ENCODE data around the gene GPD1.
"Not testable (repeated sequence)": the region's sequence is repeated elsewhere in the genome, so short reads cannot be mapped to it uniquely, and the experiment has no call there.

The GPD1 gene

GRCh38 chr12:50147281-50147680 lies 43.5 kb downstream of the GPD1 start:
- TF ChIP-seq, protein P1, sequence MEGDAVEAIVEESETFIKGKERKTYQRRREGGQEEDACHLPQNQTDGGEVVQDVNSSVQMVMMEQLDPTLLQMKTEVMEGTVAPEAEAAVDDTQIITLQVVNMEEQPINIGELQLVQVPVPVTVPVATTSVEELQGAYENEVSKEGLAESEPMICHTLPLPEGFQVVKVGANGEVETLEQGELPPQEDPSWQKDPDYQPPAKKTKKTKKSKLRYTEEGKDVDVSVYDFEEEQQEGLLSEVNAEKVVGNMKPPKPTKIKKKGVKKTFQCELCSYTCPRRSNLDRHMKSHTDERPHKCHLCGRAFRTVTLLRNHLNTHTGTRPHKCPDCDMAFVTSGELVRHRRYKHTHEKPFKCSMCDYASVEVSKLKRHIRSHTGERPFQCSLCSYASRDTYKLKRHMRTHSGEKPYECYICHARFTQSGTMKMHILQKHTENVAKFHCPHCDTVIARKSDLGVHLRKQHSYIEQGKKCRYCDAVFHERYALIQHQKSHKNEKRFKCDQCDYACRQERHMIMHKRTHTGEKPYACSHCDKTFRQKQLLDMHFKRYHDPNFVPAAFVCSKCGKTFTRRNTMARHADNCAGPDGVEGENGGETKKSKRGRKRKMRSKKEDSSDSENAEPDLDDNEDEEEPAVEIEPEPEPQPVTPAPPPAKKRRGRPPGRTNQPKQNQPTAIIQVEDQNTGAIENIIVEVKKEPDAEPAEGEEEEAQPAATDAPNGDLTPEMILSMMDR (IDR thresholded peaks at IDR 0.05; ENCODE audit: borderline replicate concordance, control extremely low read depth, extremely low read depth, insufficient read depth, missing control alignments), result no peak
- DNase-seq (ENCODE audit: low spot score), result no peak
- in situ Hi-C loops (cut with MboI; ENCODE audit: low sequenced_read_pairs, unreplicated experiment), result no loop called here

- in situ Hi-C loops (cut with MboI; ENCODE audit: low sequenced_read_pairs, unreplicated experiment); DNase-seq (ENCODE audit: low spot score): not testable (repeated sequence)
Observed at GRCh38 chr12:50148011-50148410, 44.2 kb downstream of the GPD1 start.

DNA sequence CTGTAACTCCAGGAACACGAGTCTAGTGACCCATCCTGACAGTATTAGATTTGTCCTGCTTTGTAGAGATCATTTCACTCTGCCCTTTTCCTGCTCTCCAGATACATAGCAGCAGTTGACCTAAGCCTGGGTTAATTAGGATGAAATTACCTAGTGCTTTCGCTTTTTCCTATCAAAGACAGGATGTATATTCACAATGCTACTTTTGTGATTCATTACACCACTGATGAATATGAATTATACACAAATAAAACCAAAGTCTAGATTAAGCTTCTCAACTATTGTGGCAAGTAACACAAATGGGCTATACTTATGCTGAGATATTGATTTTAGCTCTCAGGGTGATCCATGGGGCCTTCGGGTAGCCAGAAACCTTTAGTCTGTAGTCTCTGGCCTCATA lies 45.5 kb downstream of the GPD1 start:
- in situ Hi-C loops (cut with MboI; ENCODE audit: low sequenced_read_pairs, unreplicated experiment), result no loop called here
- no peak for DNase-seq (ENCODE audit: low spot score)
- TF ChIP-seq, protein P1 (IDR thresholded peaks at IDR 0.05; ENCODE audit: borderline replicate concordance, control extremely low read depth, extremely low read depth, insufficient read depth, missing control alignments), result no peak

DNA sequence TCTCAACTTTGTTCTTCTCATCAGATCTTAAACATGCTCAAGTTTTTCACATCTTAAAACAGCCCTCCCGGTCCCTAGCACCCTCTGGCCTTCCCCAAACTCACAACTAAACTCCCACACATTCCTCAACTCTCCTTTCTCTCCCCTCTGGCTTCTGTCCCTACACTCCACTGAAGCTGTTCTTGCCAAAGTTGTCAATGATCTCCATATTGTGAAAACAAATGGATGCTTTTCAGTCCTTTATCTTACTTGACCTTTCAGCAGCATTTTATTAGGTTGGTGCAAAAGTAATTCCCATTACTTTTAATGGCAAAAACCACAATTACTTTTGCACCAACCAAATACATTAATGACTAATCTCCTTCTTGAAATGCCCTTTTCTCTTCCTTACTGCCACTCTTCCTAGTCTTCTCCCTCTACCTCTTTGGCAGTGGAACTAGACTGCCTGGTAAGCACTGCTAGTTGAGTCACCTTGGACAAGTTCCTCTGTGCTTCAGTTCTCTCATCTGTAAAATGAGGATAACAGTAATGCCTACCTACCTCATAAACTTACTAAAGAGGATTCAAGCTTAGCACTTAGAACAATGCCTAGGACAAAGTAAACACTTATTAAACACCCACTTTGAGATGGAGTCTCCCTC lies 47.4 kb downstream of the GPD1 start:
- in situ Hi-C loops (cut with MboI; ENCODE audit: low sequenced_read_pairs, unreplicated experiment), result no loop called here
- no peak for DNase-seq (ENCODE audit: low spot score)
- TF ChIP-seq, protein P1 (IDR thresholded peaks at IDR 0.05; ENCODE audit: borderline replicate concordance, control extremely low read depth, extremely low read depth, insufficient read depth, missing control alignments), result no peak

DNA sequence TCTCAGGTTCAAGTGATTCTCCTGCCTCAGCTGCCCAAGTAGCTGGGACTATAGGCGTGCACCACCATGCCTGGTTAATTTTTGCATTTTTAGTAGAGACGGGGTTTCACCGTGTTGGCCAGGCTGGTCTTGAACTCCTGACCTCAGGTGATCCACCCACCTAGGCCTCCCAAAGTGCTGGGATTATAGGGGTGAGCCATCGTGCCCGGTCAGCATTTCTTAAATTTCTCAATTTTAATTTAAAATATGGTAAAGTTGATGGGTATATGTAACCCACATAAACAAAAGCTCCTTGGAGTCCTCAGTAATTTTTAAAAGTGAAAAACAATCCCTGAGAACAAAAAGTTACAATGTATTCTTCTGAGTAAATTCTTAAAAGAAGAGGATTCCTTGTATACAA lies 51.1 kb downstream of the GPD1 start:
- in situ Hi-C loops (cut with MboI; ENCODE audit: low sequenced_read_pairs, unreplicated experiment); DNase-seq (ENCODE audit: low spot score): not testable (repeated sequence)

- TF ChIP-seq, protein P1 (IDR thresholded peaks at IDR 0.05; ENCODE audit: borderline replicate concordance, control extremely low read depth, extremely low read depth, insufficient read depth, missing control alignments), result no peak
- in situ Hi-C loops (cut with MboI; ENCODE audit: low sequenced_read_pairs, unreplicated experiment), result no loop called here
- no peak for DNase-seq (ENCODE audit: low spot score)
Observed at GRCh38 chr12:50156641-50157040, 52.8 kb downstream of the GPD1 start.

- DNase-seq (ENCODE audit: low spot score), result no peak
- TF ChIP-seq, protein P1 (IDR thresholded peaks at IDR 0.05; ENCODE audit: borderline replicate concordance, control extremely low read depth, extremely low read depth, insufficient read depth, missing control alignments), result no peak
- in situ Hi-C loops (cut with MboI; ENCODE audit: low sequenced_read_pairs, unreplicated experiment), result no loop called here
Observed at GRCh38 chr12:50157259-50157658, 53.5 kb downstream of the GPD1 start.

- in situ Hi-C loops (cut with MboI; ENCODE audit: low sequenced_read_pairs, unreplicated experiment), result no loop called here
- DNase-seq (ENCODE audit: low spot score), result no peak
Observed at GRCh38 chr12:50160643-50161042, 56.8 kb downstream of the GPD1 start.

More at GRCh38 chr12:50160643-50161042, 56.8 kb downstream of the GPD1 start:
- TF ChIP-seq, protein P1 (IDR thresholded peaks at IDR 0.05; ENCODE audit: borderline replicate concordance, control extremely low read depth, extremely low read depth, insufficient read depth, missing control alignments), result no peak

Measured in GM13976 (cell line).